Chondrocyte (in vitro differentiated cells): ENCODE measurements around the gene TMEM132D. TPM values are rescaled to one million over a fixed set of nuclear protein-coding genes. Genes with fewer than 3 reads are reported as not detected.

Experiments
- DNase-seq: peaks from one replicate; pipeline ENCODE4 v3.0.0; 2021; ENCODE audit warnings: mixed read lengths, low spot score
- H3K27ac Mint-ChIP-seq: one replicate; pipeline ENCODE4 v1.8.0; 2021; ENCODE audit warnings: mild to moderate bottlenecking, moderate library complexity, mixed read lengths; ENCODE audit not compliant: unreplicated experiment
- H3K27me3 Mint-ChIP-seq: 2 replicates; pipeline ENCODE4 v1.8.0; 2021; ENCODE audit warnings: low read depth, mixed read lengths
- H3K36me3 Mint-ChIP-seq: 2 replicates; pipeline ENCODE4 v1.8.0; 2021; ENCODE audit warnings: low read depth, mixed read lengths
- H3K4me1 Mint-ChIP-seq: 2 replicates; pipeline ENCODE4 v1.8.0; 2021; ENCODE audit warnings: low read depth, mild to moderate bottlenecking, mixed read lengths
- H3K4me3 Mint-ChIP-seq: one replicate; pipeline ENCODE4 v1.8.0; 2021; ENCODE audit warnings: mild to moderate bottlenecking, moderate library complexity, mixed read lengths; ENCODE audit not compliant: unreplicated experiment
- H3K9me3 Mint-ChIP-seq: 2 replicates; pipeline ENCODE4 v1.8.0; 2021; ENCODE audit warnings: low read depth, mixed read lengths
- CTCF ChIP-seq: fragments of 200-600 bp; sonication (generic); IDR thresholded peaks from 2 replicates; pipeline ENCODE4 v1.5.0; 2021; ENCODE audit warnings: antibody characterized with exemption, mild to moderate bottlenecking, moderate library complexity
- total RNA-seq: library from RNA; stranded (reverse); gene quantifications from 3 replicates; pipeline ENCODE4 v1.2.1, GENCODE V29; 2021

The TMEM132D gene
- total RNA-seq, 1 donor from 2014 or later = 3.1 TPM

DNA sequence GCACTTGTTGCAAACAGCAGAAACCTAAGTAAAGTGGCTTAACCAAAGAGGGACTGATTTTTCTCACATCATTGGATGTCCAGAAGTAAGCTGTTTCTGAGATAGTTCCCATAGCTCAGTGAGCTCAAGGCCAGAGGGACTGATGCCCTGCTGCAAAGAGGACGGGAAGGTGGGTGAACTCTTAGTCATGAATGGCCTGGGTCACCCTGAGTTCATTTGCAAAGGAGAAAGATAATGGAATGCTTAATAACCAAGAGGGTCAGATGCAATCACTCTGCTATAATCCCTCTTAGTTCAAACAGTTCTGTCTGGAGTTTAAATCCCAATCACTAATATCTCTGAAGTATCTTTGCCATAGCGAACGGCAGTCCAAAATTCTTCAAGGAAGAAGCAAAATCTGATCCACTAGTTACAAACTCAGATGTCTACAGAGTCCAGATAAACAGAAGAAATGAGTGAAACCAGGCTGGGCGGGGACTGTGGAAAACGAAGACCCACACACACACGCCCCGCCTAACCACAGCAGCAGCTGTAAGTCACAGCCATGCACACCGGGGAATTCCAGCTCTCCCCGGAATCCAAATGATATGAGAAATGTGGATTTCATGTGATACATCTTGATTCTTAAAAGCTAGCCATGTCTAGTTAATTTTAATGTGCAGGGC, 289.5 kb downstream of the TMEM132D start:
- Mint-ChIP-seq H3K9me3 (no peaks in the 10 kb centered on the region), H3K4me1 (peaks cover 11% of the 10 kb centered on the region), H3K36me3 (no peaks in the 10 kb centered on the region), H3K27me3 (no peaks in the 10 kb centered on the region), H3K27ac (peak overlapping the region; percentile 58), H3K4me3 (no peak overlapping the region)
- no peak for DNase-seq
- TF ChIP-seq CTCF = no peak

- DNase-seq = no peak
- no peaks in the 10 kb centered on the region for H3K9me3 Mint-ChIP-seq
These were observed 290.5 kb downstream of the TMEM132D start for GRCh38 chr12:129613314-129613713.

DNA sequence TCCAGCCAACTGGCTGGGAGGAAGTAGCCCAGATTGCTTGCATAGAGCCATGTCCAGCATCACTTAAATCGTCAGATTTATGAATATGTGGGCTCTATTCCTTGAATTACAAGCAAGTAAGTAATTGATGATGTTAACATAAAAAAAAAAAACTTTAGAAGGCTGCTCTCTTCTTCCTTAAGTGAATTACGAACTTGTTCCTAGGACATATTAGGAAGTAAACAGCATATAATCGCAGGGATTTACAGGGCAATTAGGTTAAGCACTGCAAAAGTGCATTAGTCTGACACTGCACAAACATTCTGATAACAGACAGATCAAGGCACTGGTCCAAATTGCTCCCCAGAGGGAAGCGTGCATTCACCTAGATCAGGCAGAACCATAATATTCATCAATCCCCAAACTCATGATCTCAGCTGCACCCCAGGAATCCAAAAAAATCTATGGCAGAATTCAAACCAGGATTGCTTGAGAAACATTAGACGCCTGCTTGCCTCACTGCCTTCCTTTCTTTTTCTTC, 293.2 kb downstream of the TMEM132D start:
- Mint-ChIP-seq H3K4me1 (peaks cover 37% of the 10 kb centered on the region), H3K9me3 (no peaks in the 10 kb centered on the region), H3K4me3 (no peak overlapping the region), H3K36me3 (no peaks in the 10 kb centered on the region), H3K27ac (no peak overlapping the region), H3K27me3 (no peaks in the 10 kb centered on the region)
- DNase-seq = no peak
- TF ChIP-seq CTCF = no peak

More at GRCh38 chr12:129613314-129613713, 290.5 kb downstream of the TMEM132D start:
- H3K27me3 Mint-ChIP-seq = no peaks in the 10 kb centered on the region
- no peaks in the 10 kb centered on the region for H3K36me3 Mint-ChIP-seq
- H3K4me3 Mint-ChIP-seq = no peak overlapping the region
- H3K4me1 Mint-ChIP-seq = peaks cover 13% of the 10 kb centered on the region
- no peak for TF ChIP-seq CTCF
- H3K27ac Mint-ChIP-seq = no peak overlapping the region

GRCh38 chr12:129607756-129608155, 296.1 kb downstream of the TMEM132D start:
- no peaks in the 10 kb centered on the region for H3K27me3 Mint-ChIP-seq
- peaks cover 26% of the 10 kb centered on the region for H3K4me1 Mint-ChIP-seq
- no peak overlapping the region for H3K4me3 Mint-ChIP-seq
- no peaks in the 10 kb centered on the region for H3K36me3 Mint-ChIP-seq
- TF ChIP-seq CTCF = no peak
- peak overlapping the region; percentile 68 for H3K27ac Mint-ChIP-seq
- H3K9me3 Mint-ChIP-seq = peaks cover 7% of the 10 kb centered on the region
- DNase-seq = no peak

DNA sequence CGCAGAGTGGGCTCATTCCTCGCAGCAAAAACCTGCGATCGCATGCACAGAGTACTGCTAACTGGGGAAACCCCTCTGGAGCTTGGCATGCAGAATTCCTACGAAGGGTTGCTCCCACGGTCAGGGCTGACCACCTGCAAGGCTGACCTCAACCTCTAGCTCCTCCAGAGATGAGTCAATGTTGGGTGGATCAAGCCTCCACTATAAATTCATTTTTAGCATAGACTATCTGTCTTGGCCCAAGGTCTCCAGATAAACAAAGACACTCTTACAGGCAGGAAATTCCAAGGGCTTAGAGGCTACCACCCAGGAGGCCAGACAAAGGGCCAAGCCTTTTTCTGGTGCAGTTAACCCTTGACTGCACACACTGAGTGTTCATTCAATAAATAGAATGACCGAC, 296.5 kb downstream of the TMEM132D start:
- H3K36me3 Mint-ChIP-seq = no peaks in the 10 kb centered on the region
- no peaks in the 10 kb centered on the region for H3K27me3 Mint-ChIP-seq
- H3K4me1 Mint-ChIP-seq = peaks cover 26% of the 10 kb centered on the region
- no peak overlapping the region for H3K4me3 Mint-ChIP-seq
- DNase-seq = no peak
- no peak for TF ChIP-seq CTCF
- H3K27ac Mint-ChIP-seq = no peak overlapping the region
- H3K9me3 Mint-ChIP-seq = peaks cover 7% of the 10 kb centered on the region
